Lower lobe of right lung (tissue), 2 donors: ENCODE data around the gene ADH5. TPM values are rescaled to one million over a fixed set of nuclear protein-coding genes. Genes with fewer than 3 reads are reported as not detected.

Experiments used
- ATAC-seq, 2 donors: fragments of 200-7000 bp; cut with Tn5 transposase; one replicate each; pipeline ENCODE4 v1.9.1; 2020 to 2022; ENCODE audit warnings: mild to moderate bottlenecking in 2 of 2, moderate library complexity in 2 of 2
- DNase-seq: peaks from one replicate; pipeline ENCODE4 v3.0.0-alpha.2; 2020
- H3K27ac ChIP-seq: fragments of 200-600 bp; one replicate; pipeline ENCODE4 v1.8.0; 2022
- H3K27me3 ChIP-seq: fragments of 200-600 bp; one replicate; pipeline ENCODE4 v1.8.0; 2022; ENCODE audit warnings: low read depth
- H3K36me3 ChIP-seq: fragments of 200-600 bp; one replicate; pipeline ENCODE4 v1.8.0; 2022; ENCODE audit warnings: mild to moderate bottlenecking
- H3K4me1 ChIP-seq: fragments of 200-600 bp; one replicate; pipeline ENCODE4 v1.8.0; 2022
- H3K4me3 ChIP-seq: fragments of 200-600 bp; one replicate; pipeline ENCODE4 v1.8.0; 2022; ENCODE audit warnings: mild to moderate bottlenecking
- H3K9me3 ChIP-seq: fragments of 200-600 bp; one replicate; pipeline ENCODE4 v1.8.0; 2022
- intact Hi-C: fragments of 100-400 bp; cut with DNase I; formaldehyde crosslinking; loops from one replicate; pipeline ENCODE4 v1.11.0; 2022
- long read RNA-seq: library from polyadenylated mRNA; unstranded; transcript quantifications from one replicate; pipeline ENCODE4 v2.0.0, GENCODE V29; 2021
- total RNA-seq: library from RNA; stranded (reverse); fragmentation: NEBNext Ultra II Directional; extraction: Animal tissue kit (Norgen Biotek cat#: 25700); gene quantifications from one replicate; pipeline ENCODE4 v1.2.1, GENCODE V29; 2021
- TF ChIP-seq, protein P1 (sequence below): fragments of 200-600 bp; IDR thresholded peaks from one replicate; pipeline ENCODE4 v1.8.0; 2022; ENCODE audit warnings: antibody characterized with exemption, mild to moderate bottlenecking
- donor health status: DM: no; HTN: yes; CAD: no; lungs with severe emphysema.

ADH5 gene
- total RNA-seq: 150 TPM
- long read RNA-seq, transcript ADH5-201 (9 exons, 2,615 nt): major isoform, 99 of 106 reads
- long read RNA-seq, partial matches to known transcripts: 4 of 106 reads
- long read RNA-seq, other reads (novel, unspliced or antisense): 3 of 106 reads

DNA sequence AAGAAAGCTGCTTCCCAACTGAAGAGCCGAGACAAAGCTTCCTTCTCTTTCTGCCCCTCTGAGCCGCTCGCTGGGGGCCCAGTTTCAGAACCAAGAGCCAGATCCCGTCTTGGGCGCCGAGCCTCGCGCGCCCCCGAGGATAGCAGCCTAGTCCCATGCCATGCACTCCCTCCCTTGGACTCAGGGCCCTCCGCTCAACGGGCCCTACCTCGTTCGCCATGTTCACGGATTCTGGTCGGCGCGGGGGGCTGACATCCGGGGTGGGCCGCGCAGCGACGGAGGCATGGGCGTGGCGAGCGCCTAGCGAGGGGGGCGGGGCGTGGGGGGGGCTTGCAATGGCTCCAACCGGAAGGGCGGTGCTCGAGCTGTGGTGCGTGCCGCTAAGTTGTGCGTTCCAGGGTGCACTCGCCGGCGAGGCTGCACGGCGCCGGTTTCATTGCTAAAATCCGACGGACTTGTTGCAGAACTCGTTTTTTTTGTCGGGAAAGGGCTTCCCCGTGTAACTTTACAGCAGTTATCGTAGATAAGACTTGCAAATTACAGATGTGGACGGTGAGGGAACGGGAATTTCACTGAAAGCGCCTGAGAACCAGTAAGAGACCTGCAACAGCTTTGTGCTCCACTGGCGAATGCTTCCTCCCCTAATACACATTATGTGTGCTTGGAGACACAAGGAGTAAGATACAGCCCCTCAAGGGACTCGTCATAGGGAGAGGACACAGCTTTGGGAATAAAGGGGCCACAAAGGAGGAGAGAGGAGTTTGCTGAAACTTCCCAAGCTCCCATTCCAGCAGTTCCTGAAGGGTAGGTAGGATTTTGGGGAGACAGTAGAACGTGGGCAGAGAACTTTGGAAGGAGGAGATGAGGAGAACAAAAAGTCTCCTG lies at the start of gene ADH5:
TSS of gene ADH5 (minus strand) at position 308 of the 885 bp plus-strand sequence. CDS start at position 220, 88 bp downstream.
- no peaks in the 10 kb centered on the region for H3K9me3 ChIP-seq
- ATAC-seq (peak; percentile 99 to 100), DNase-seq (peak; percentile 94)
- H3K27me3 ChIP-seq: no peaks in the 10 kb centered on the region
- peaks cover 44% of the 10 kb centered on the region for H3K4me1 ChIP-seq
- peak within 1 kb of the TSS; percentile 78 for H3K4me3 ChIP-seq
- H3K27ac ChIP-seq: peak within 1 kb of the TSS; percentile 95
- peaks cover 23% of the 10 kb centered on the region for H3K36me3 ChIP-seq
- TF ChIP-seq, protein P1, sequence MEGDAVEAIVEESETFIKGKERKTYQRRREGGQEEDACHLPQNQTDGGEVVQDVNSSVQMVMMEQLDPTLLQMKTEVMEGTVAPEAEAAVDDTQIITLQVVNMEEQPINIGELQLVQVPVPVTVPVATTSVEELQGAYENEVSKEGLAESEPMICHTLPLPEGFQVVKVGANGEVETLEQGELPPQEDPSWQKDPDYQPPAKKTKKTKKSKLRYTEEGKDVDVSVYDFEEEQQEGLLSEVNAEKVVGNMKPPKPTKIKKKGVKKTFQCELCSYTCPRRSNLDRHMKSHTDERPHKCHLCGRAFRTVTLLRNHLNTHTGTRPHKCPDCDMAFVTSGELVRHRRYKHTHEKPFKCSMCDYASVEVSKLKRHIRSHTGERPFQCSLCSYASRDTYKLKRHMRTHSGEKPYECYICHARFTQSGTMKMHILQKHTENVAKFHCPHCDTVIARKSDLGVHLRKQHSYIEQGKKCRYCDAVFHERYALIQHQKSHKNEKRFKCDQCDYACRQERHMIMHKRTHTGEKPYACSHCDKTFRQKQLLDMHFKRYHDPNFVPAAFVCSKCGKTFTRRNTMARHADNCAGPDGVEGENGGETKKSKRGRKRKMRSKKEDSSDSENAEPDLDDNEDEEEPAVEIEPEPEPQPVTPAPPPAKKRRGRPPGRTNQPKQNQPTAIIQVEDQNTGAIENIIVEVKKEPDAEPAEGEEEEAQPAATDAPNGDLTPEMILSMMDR: no peak
- intact Hi-C loops: no loop called here

DNA sequence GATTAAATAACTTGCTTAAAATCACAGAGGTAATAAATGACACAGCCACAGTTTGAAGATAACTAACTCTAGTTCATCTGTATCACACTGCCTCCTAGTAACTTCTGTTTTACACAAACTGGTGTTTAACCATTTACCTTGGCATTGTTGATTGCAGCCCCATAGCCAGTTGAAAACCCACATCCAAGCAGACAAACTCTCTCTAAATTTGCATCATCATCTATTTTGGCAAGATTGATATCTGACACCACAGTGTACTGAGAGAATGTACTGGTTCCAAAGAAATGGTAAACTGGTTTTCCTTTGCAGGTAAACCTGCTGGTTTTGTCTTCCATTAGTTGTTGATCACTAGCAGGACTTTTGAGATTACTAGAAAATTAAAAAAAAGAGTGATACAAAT lies 47.7 kb upstream of the ADH5 start:
- H3K36me3 ChIP-seq: no peaks in the 10 kb centered on the region
- DNase-seq: no peak
- no peak overlapping the region for H3K27ac ChIP-seq
- H3K9me3 ChIP-seq: no peaks in the 10 kb centered on the region
- H3K4me1 ChIP-seq: no peaks in the 10 kb centered on the region
- ATAC-seq: no peak
- H3K4me3 ChIP-seq: no peak overlapping the region
- H3K27me3 ChIP-seq: no peaks in the 10 kb centered on the region
- TF ChIP-seq, protein P1: no peak
- intact Hi-C loops: no loop called here

DNA sequence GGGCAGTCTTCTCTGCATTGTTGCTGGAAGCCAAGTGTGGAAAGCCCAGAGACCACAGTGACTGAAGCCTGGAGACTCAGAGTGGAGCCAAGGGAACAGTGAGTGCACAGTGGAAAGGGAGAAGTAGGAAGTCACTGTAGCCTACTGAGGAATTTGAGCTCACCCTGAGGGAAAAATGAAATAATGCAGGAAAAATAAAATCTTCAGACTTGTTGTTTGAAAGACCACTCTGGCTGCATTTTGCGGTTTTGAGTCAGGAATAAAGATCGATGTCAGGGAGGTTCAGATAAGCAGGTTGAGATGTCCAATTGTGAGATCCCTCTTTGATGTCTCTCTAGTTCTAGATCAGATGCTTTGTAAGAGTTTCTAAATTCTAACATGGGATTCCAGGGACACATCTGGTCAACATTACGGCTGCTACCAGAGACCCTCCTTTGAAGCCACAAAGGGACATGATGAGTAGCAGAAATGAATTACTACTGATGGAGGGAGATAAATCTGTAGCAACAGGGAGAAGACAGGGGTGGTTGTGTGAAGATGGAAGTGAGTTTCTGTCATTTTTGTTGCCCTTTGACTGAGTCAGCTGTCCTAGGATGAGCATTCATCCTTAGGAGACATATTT lies 47.1 kb upstream of the ADH5 start:
- Histone ChIP-seq H3K4me3 (no peak overlapping the region), H3K27ac (no peak overlapping the region), H3K36me3 (no peaks in the 10 kb centered on the region), H3K4me1 (no peaks in the 10 kb centered on the region), H3K27me3 (no peaks in the 10 kb centered on the region), H3K9me3 (no peaks in the 10 kb centered on the region)
- DNase-seq (no peak), ATAC-seq (no peak)
- TF ChIP-seq, protein P1: no peak
- intact Hi-C loops: no loop called here

DNA sequence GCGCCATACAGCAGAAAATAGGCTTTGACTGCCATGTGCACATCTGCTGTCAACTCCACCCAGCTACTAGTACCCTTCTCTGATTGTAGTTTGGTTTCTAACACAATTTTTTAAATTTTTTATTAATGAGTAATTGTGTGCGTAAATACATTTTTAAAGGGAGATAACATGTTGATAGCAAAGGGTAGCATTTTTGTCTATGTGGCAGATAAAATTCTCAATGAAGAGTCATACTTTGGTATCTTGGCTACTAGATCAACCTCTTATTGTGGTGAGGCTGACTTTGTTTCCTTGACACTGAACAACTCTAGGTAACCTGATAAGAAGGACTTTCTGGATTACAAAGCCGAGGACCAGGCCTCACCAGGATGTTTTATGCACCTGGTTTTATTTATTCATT lies 46.0 kb upstream of the ADH5 start:
- ATAC-seq: no peak
- H3K27ac ChIP-seq: no peak overlapping the region
- intact Hi-C loops: no loop called here

DNA sequence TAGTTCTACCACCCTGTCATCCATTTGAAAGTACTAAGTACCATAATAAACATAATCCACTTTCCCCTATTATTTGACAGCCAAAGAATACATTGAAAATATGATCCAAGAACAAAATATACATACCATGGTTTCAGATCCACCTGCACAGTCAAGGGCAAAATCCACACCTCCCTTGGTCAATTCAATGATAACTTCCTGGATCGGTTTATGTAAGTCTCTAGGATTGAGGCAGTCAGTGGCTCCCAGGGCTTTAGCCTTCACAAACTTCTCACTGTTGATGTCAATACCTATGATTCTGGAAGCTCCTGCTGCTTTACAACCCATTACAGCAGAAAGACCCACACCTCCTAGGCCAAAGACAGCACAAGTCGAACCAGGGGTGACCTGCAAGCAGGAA lies 42.8 kb upstream of the ADH5 start:
- Histone ChIP-seq H3K9me3 (no peaks in the 10 kb centered on the region), H3K4me1 (no peaks in the 10 kb centered on the region), H3K4me3 (no peak overlapping the region), H3K27ac (no peak overlapping the region), H3K36me3 (no peaks in the 10 kb centered on the region), H3K27me3 (no peaks in the 10 kb centered on the region)
- DNase-seq: no peak
- intact Hi-C loops: no loop called here
- TF ChIP-seq, protein P1: no peak
- ATAC-seq: no peak

More for the DNA sequence above, 46.0 kb upstream of the ADH5 start:
- no peaks in the 10 kb centered on the region for H3K4me1 ChIP-seq
- no peaks in the 10 kb centered on the region for H3K27me3 ChIP-seq
- no peaks in the 10 kb centered on the region for H3K9me3 ChIP-seq
- TF ChIP-seq, protein P1: no peak
- H3K36me3 ChIP-seq: no peaks in the 10 kb centered on the region
- DNase-seq: no peak
- no peak overlapping the region for H3K4me3 ChIP-seq
